NB4 (cell line): ENCODE measurements around the gene GLCE.

ENCODE experiments used
- DNase-seq: peaks from one replicate; pipeline ENCODE4 v3.0.0; 2010; ENCODE audit warnings: low read depth
- H3K4me3 ChIP-seq: one replicate; pipeline ENCODE4 v1.5.1; 2011; ENCODE audit warnings: mild to moderate bottlenecking, low read depth, low read length, moderate library complexity
- CTCF ChIP-seq: IDR thresholded peaks from one replicate; pipeline ENCODE4 v1.5.1; 2012; ENCODE audit warnings: low read depth, low read length
- MAX ChIP-seq: IDR thresholded peaks from 2 replicates; pipeline ENCODE4 v1.6.1; 2011; ENCODE audit warnings: low read depth, low read length
- MYC ChIP-seq: IDR thresholded peaks from 2 replicates; pipeline ENCODE4 v1.6.1; 2011; ENCODE audit warnings: low read depth, low read length
- POLR2A ChIP-seq: IDR thresholded peaks from 2 replicates; pipeline ENCODE4 v1.6.1; 2011; ENCODE audit warnings: mild to moderate bottlenecking; ENCODE audit not compliant: insufficient read length; ENCODE audit errors: extremely low read depth

GLCE gene

GRCh38 chr15:69194854-69195253 lies 34.4 kb downstream of the GLCE start:
- H3K4me3 ChIP-seq: no peak overlapping the region
- peak; percentile 7 for DNase-seq
- TF ChIP-seq MAX (no peak), CTCF (no peak), POLR2A (no peak), MYC (no peak)

GRCh38 chr15:69200832-69201745 lies 40.7 kb downstream of the GLCE start:
- TF ChIP-seq POLR2A (no peak), MYC (no peak), MAX (no peak), CTCF (no peak)
- no peak overlapping the region for H3K4me3 ChIP-seq
- DNase-seq: no peak

GRCh38 chr15:69206079-69206478 lies 45.6 kb downstream of the GLCE start:
- no peak for TF ChIP-seq POLR2A
- no peak overlapping the region for H3K4me3 ChIP-seq
- no peak for DNase-seq

- no peak for DNase-seq
- no peak for TF ChIP-seq MAX
- TF ChIP-seq POLR2A: no peak
- no peak for TF ChIP-seq MYC
- no peak for TF ChIP-seq CTCF
- H3K4me3 ChIP-seq: no peak overlapping the region
These were observed 49.2 kb downstream of the GLCE start for GRCh38 chr15:69209661-69210060.

GRCh38 chr15:69210574-69210973 lies 50.1 kb downstream of the GLCE start:
- no peak for DNase-seq
- TF ChIP-seq MYC: no peak
- TF ChIP-seq POLR2A: no peak
- TF ChIP-seq CTCF: no peak
- no peak for TF ChIP-seq MAX
- no peak overlapping the region for H3K4me3 ChIP-seq

GRCh38 chr15:69213786-69214185 lies 53.4 kb downstream of the GLCE start:
- no peak for DNase-seq
- TF ChIP-seq CTCF (peak; percentile 6), MAX (no peak)
- H3K4me3 ChIP-seq: no peak overlapping the region
